Spleen (tissue), 7 donors: ENCODE data around the gene OPRL1.

ENCODE experiments used
- POLR2A ChIP-seq, 3 donors: fragments of 450-650 bp; IDR thresholded peaks; one replicate each; pipeline ENCODE4 v1.5.1; 2017; ENCODE audit warnings: antibody characterized with exemption in 3 of 3, mild to moderate bottlenecking in 1 of 3
- POLR2AphosphoS5 ChIP-seq, 3 donors: sonication (generic); formaldehyde crosslinking; IDR thresholded peaks; one replicate each; pipeline ENCODE4 v1.5.1; 2017; ENCODE audit warnings: antibody characterized with exemption in 3 of 3
- TF ChIP-seq, protein P1 (sequence below), 11 experiments: fragments of 200-600 bp in 7 of 11; fragments of 450-650 bp in 4 of 11; sonication (generic) in 4 of 11; IDR thresholded peaks in 8 of 11; conservative IDR thresholded peaks in 3 of 11; 1 replicate in 7 of 11; 2 replicates in 4 of 11; pipeline versions ENCODE4 v1.4.0 to v1.8.0; 2016 to 2021; ENCODE audit warnings: antibody characterized with exemption in 11 of 11, inconsistent platforms in 4 of 11, mild to moderate bottlenecking in 1 of 11
- donor health status: DM: no; HTN: no; CAD: no; lungs with moderate emphysema.
- donor health status: DM: no; HTN: no; CAD: no.
- donor health status: DM: no; HTN: no; CAD: no.

- TF ChIP-seq, protein P1, sequence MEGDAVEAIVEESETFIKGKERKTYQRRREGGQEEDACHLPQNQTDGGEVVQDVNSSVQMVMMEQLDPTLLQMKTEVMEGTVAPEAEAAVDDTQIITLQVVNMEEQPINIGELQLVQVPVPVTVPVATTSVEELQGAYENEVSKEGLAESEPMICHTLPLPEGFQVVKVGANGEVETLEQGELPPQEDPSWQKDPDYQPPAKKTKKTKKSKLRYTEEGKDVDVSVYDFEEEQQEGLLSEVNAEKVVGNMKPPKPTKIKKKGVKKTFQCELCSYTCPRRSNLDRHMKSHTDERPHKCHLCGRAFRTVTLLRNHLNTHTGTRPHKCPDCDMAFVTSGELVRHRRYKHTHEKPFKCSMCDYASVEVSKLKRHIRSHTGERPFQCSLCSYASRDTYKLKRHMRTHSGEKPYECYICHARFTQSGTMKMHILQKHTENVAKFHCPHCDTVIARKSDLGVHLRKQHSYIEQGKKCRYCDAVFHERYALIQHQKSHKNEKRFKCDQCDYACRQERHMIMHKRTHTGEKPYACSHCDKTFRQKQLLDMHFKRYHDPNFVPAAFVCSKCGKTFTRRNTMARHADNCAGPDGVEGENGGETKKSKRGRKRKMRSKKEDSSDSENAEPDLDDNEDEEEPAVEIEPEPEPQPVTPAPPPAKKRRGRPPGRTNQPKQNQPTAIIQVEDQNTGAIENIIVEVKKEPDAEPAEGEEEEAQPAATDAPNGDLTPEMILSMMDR (IDR thresholded peaks at IDR 0.05 in 8 of 11, conservative IDR thresholded peaks at IDR 0.05 in 3 of 11): no peak
- TF ChIP-seq POLR2A (IDR thresholded peaks at IDR 0.05): no peak
- no peak for TF ChIP-seq POLR2AphosphoS5 (IDR thresholded peaks at IDR 0.05)
Observed at GRCh38 chr20:64081624-64081964, 1.7 kb downstream of the OPRL1 start.
